Activated CD4-positive, alpha-beta T cell treated with anti-CD3 and anti-CD28 coated beads, Interleukin-2, amount 50 U/mL, for 4 hours (primary cell): ENCODE data around the gene SYNE3.

ENCODE experiments used
- DNase-seq, 2 experiments: peaks; one replicate each; pipeline ENCODE4 v3.0.0-alpha.2; 2020

Gene SYNE3

GRCh38 chr14:95538801-95539509 lies 22.5 kb upstream of the SYNE3 start:
- no peak for DNase-seq

- DNase-seq: no peak
Measured at GRCh38 chr14:95537298-95538089, 21.0 kb upstream of the SYNE3 start.

- DNase-seq: no peak
Measured at GRCh38 chr14:95536671-95537070, 20.2 kb upstream of the SYNE3 start.

- DNase-seq: no peak
Measured at GRCh38 chr14:95536036-95536593, 19.7 kb upstream of the SYNE3 start.

- no peak for DNase-seq
Measured at GRCh38 chr14:95535226-95536021, 19.0 kb upstream of the SYNE3 start.

GRCh38 chr14:95534299-95535225 lies 18.1 kb upstream of the SYNE3 start, which contains the start of gene GLRX5:
Gene GLRX5, plus strand, starts transcription at chr14:95535050. Its CDS starts 40 bp downstream, at chr14:95535090.
- peak; percentile 97 for DNase-seq

GRCh38 chr14:95533822-95534221 lies 17.4 kb upstream of the SYNE3 start:
- DNase-seq: no peak

GRCh38 chr14:95533391-95533821 lies 17.0 kb upstream of the SYNE3 start:
- no peak for DNase-seq

GRCh38 chr14:95531969-95532368 lies 15.5 kb upstream of the SYNE3 start:
- DNase-seq: no peak

- no peak for DNase-seq
Measured at GRCh38 chr14:95531473-95531872, 15.0 kb upstream of the SYNE3 start.

GRCh38 chr14:95530473-95531276 lies 14.2 kb upstream of the SYNE3 start:
- no peak for DNase-seq

GRCh38 chr14:95529216-95529615 lies 12.8 kb upstream of the SYNE3 start:
- DNase-seq: no peak

GRCh38 chr14:95527387-95528002 lies 11.0 kb upstream of the SYNE3 start:
- DNase-seq: peak; percentile 41 to 55

GRCh38 chr14:95526483-95527386 lies 10.3 kb upstream of the SYNE3 start:
- no peak for DNase-seq

GRCh38 chr14:95525999-95526398 lies 9.5 kb upstream of the SYNE3 start:
- DNase-seq: no peak

- no peak for DNase-seq
Measured at GRCh38 chr14:95524706-95525512, 8.5 kb upstream of the SYNE3 start.

- DNase-seq: no peak
Measured at GRCh38 chr14:95523815-95524448, 7.5 kb upstream of the SYNE3 start.
